Endothelial cell of umbilical vein (primary cell): Measurements from ENCODE around the gene YAE1. TPM values are rescaled to one million over a fixed set of nuclear protein-coding genes. Genes with fewer than 3 reads are reported as not detected.

ENCODE experiments used
- BruUV-seq: library from RNA; stranded (reverse); fragments of 400-500 nt; replicated peaks from 2 replicates; lab custom pipeline; 2021; lab: Mats Ljungman, UMichigan
- CTCF ChIA-PET: fragments of 300-600, 350-600 bp; sonication (Branson Sonifier 250); formaldehyde crosslinking; loops from one replicate; lab custom pipeline; 2021; ENCODE audit warnings: antibody characterized with exemption, inconsistent platforms; lab: Charles Lee
- POLR2A ChIA-PET: fragments of 300-600, 350-600 bp; sonication (Branson Sonifier 250); formaldehyde crosslinking; loops from one replicate; lab custom pipeline; 2021; ENCODE audit warnings: antibody characterized with exemption, inconsistent platforms; lab: Charles Lee
- DNase-seq: peaks from one replicate; pipeline ENCODE4 v3.0.0-alpha.2; 2011; ENCODE audit warnings: low read depth, low spot score
- FAIRE-seq: peaks from 2 replicates; lab custom pipeline; 2011; peaks lifted over from hg19 to GRCh38; lab: Jason Lieb, UNC
- H2AFZ ChIP-seq: 2 replicates; pipeline ENCODE4 v1.6.0; 2012; ENCODE audit warnings: low read depth, low read length, control low read depth, inconsistent platforms
- H3K27ac ChIP-seq: 2 replicates; pipeline ENCODE4 v1.5.1; 2011; ENCODE audit warnings: low read depth, mild to moderate bottlenecking, control low read depth, low read length, moderate library complexity; ENCODE audit not compliant: insufficient read depth
- H3K27me3 ChIP-seq, 2 experiments: 2 replicates each; pipeline versions ENCODE4 v1.6.0 to v1.6.1; 2011; ENCODE audit warnings: low read length in 2 of 2, mixed read lengths in 1 of 2; ENCODE audit not compliant: control insufficient read depth in 2 of 2, insufficient read depth in 2 of 2
- H3K36me3 ChIP-seq, 2 experiments: 2 replicates in 1 of 2; 3 replicates in 1 of 2; pipeline ENCODE4 v1.5.1; 2011; ENCODE audit warnings: low read length in 2 of 2, mild to moderate bottlenecking in 1 of 2, moderate library complexity in 1 of 2; ENCODE audit not compliant: control insufficient read depth in 2 of 2, insufficient read depth in 2 of 2; ENCODE audit errors: extremely low read depth in 1 of 2
- H3K4me1 ChIP-seq: 3 replicates; pipeline ENCODE4 v1.5.1; 2011; ENCODE audit warnings: mild to moderate bottlenecking, low read length; ENCODE audit not compliant: control insufficient read depth, insufficient read depth; ENCODE audit errors: extremely low read depth
- H3K4me2 ChIP-seq: 2 replicates; pipeline ENCODE4 v1.6.1; 2011; ENCODE audit warnings: low read length, control low read depth, mixed read lengths; ENCODE audit not compliant: insufficient read depth
- H3K4me3 ChIP-seq, 3 experiments: fragments of 200-600 bp in 1 of 3; sonication (generic), shearing (Covaris generic) in 1 of 3; replicated peaks in 1 of 3; 2 replicates each; pipeline ENCODE4 v1.5.1; 2011 to 2016; ENCODE audit warnings: control low read depth in 3 of 3, low read length in 3 of 3, mild to moderate bottlenecking in 2 of 3, inconsistent platforms in 1 of 3, low read depth in 1 of 3, moderate library complexity in 1 of 3; ENCODE audit not compliant: insufficient read depth in 1 of 3
- H3K79me2 ChIP-seq: 2 replicates; pipeline ENCODE4 v1.6.0; 2012; ENCODE audit warnings: low read length, inconsistent platforms; ENCODE audit not compliant: control insufficient read depth, insufficient read depth
- H3K9ac ChIP-seq: replicated peaks from 2 replicates; pipeline ENCODE3; 2011; ENCODE audit warnings: low read length, control low read depth; ENCODE audit not compliant: insufficient read depth; ENCODE audit errors: extremely low read depth
- H3K9me1 ChIP-seq: replicated peaks from 3 replicates; pipeline ENCODE4 v1.6.0; 2011; ENCODE audit warnings: mild to moderate bottlenecking, low read length; ENCODE audit not compliant: control insufficient read depth, insufficient read depth; ENCODE audit errors: extremely low read depth
- H3K9me3 ChIP-seq: replicated peaks from 2 replicates; pipeline ENCODE4 v1.5.1; 2012; ENCODE audit warnings: low read length, inconsistent platforms; ENCODE audit not compliant: control insufficient read depth, insufficient read depth
- H4K20me1 ChIP-seq: replicated peaks from 2 replicates; pipeline ENCODE3; 2011; ENCODE audit warnings: mild to moderate bottlenecking, low read length; ENCODE audit not compliant: control insufficient read depth, insufficient read depth; ENCODE audit errors: extremely low read depth
- CTCF ChIP-seq, 2 donors: IDR thresholded peaks; 1 replicate in 1 of 2; 2 replicates in 1 of 2; pipeline ENCODE4 v1.5.1; 2011; ENCODE audit warnings: low read length in 2 of 2, mild to moderate bottlenecking in 2 of 2, moderate library complexity in 2 of 2, control low read depth in 1 of 2, inconsistent platforms in 1 of 2, low read depth in 1 of 2; ENCODE audit not compliant: insufficient read depth in 1 of 2; ENCODE audit errors: extremely low read depth in 1 of 2
- EZH2 ChIP-seq: IDR thresholded peaks from 2 replicates; pipeline ENCODE4 v1.6.1; 2012; ENCODE audit warnings: borderline replicate concordance, low read depth, mild to moderate bottlenecking, moderate library complexity, low read length, inconsistent platforms; ENCODE audit not compliant: severe bottlenecking
- FOS ChIP-seq: IDR thresholded peaks from 2 replicates; pipeline ENCODE4 v1.6.1; 2011; ENCODE audit warnings: mild to moderate bottlenecking, low read length, moderate library complexity, borderline replicate concordance; ENCODE audit not compliant: insufficient read depth
- GATA2 ChIP-seq: IDR thresholded peaks from 2 replicates; pipeline ENCODE4 v1.7.0; 2011; ENCODE audit warnings: low read depth, mild to moderate bottlenecking, moderate library complexity, mixed read lengths, low read length; ENCODE audit not compliant: insufficient read length, insufficient read depth
- JUN ChIP-seq: IDR thresholded peaks from 2 replicates; pipeline ENCODE4 v1.6.1; 2011; ENCODE audit warnings: borderline replicate concordance, low read depth; ENCODE audit not compliant: insufficient read length, insufficient read depth
- MAX ChIP-seq: IDR thresholded peaks from 2 replicates; pipeline ENCODE4 v1.6.1; 2011; ENCODE audit not compliant: insufficient read depth, insufficient read length
- MYC ChIP-seq: IDR thresholded peaks from one replicate; pipeline ENCODE4 v1.6.1; 2011; ENCODE audit warnings: mild to moderate bottlenecking, low read depth, low read length
- POLR2A ChIP-seq: IDR thresholded peaks from 2 replicates; pipeline ENCODE4 v1.6.1; 2012; ENCODE audit warnings: low read depth, mild to moderate bottlenecking, control low read depth, low read length
- POLR2AphosphoS5 ChIP-seq: IDR thresholded peaks from 2 replicates; pipeline ENCODE4 v1.6.1; 2012; ENCODE audit warnings: low read depth, mild to moderate bottlenecking, control low read depth, low read length, moderate library complexity; ENCODE audit not compliant: insufficient read depth
- dilution Hi-C: fragments of 300-500 bp; cut with MboI; formaldehyde crosslinking; loops from one replicate; pipeline ENCODE4 v1.15.0; 2019; ENCODE audit warnings: low sequenced_read_pairs; ENCODE audit not compliant: extremely low pct_ligation_motif_present
- intact Hi-C: fragments of 100-400 bp; cut with micrococcal nuclease; formaldehyde crosslinking; loops from one replicate; pipeline ENCODE4 v1.10.0; 2022
- polyA plus RNA-seq, 4 experiments: library from polyadenylated mRNA; depleted of rRNA in 3 of 4; stranded (reverse) in 3 of 4; unstranded in 1 of 4; fragments of >200 nt; gene quantifications; 2 replicates each; pipeline versions ENCODE4 v1.2.1 to v1.2.3, GENCODE V29; 2011 to 2012; ENCODE audit warnings: missing spikeins in 1 of 4
- total RNA-seq: library from RNA; stranded (reverse); gene quantifications from 2 replicates; pipeline ENCODE4 v1.2.3, GENCODE V29; 2021

YAE1 gene
- total and polyA plus RNA-seq, 2 donors (not counting 3 experiments of a cell fraction or from before 2014, with no cell fraction given): 13.3 to 20.7 TPM

- H3K36me3 ChIP-seq: no peaks in the 10 kb centered on the region
- no peak for TF ChIP-seq EZH2
- no peak for TF ChIP-seq FOS
- no peak for TF ChIP-seq MYC
- TF ChIP-seq GATA2: no peak
- no peak for TF ChIP-seq CTCF (IDR thresholded peaks at IDR 0.05; ENCODE audit: extremely low read depth in 1 of 2, insufficient read depth in 1 of 2, low read depth in 1 of 2, low read length in 2 of 2)
- TF ChIP-seq MAX: no peak
- no peak for TF ChIP-seq JUN
- no peak for TF ChIP-seq POLR2AphosphoS5
- no peak for TF ChIP-seq POLR2A
- dilution Hi-C loops (no loop called here), intact Hi-C loops (no loop called here)
- no peak overlapping the region for H3K4me2 ChIP-seq
- DNase-seq: no peak
- CTCF ChIA-PET: no interaction called here
- H3K79me2 ChIP-seq: no peaks in the 10 kb centered on the region
- no TSS peak for BruUV-seq
- H4K20me1 ChIP-seq: no peaks in the 10 kb centered on the region
- H3K4me1 ChIP-seq: no peaks in the 10 kb centered on the region
- H3K27ac ChIP-seq: no peak overlapping the region
- no peaks in the 10 kb centered on the region for H3K9me1 ChIP-seq
- H3K4me3 ChIP-seq: no peak overlapping the region
- no peak for FAIRE-seq
- no peak overlapping the region for H3K9ac ChIP-seq
- POLR2A ChIA-PET: no interaction called here
- peaks cover 0 to 11% of the 10 kb centered on the region in 2 experiments for H3K27me3 ChIP-seq
- no peaks in the 10 kb centered on the region for H3K9me3 ChIP-seq
- H2AFZ ChIP-seq: no peak overlapping the region
These were observed 33.4 kb upstream of the YAE1 start for GRCh38 chr7:39532832-39533231.
